Epidermal melanocyte (primary cell): ENCODE measurements around the gene TIMM17B.
A peak's percentile ranks its signal among the peaks of the same experiment; 100 is the strongest.

Experiments
- DNase-seq: peaks from one replicate; pipeline ENCODE4 v3.0.0; 2011; ENCODE audit warnings: low spot score; ENCODE audit not compliant: insufficient read length

TIMM17B gene

DNA sequence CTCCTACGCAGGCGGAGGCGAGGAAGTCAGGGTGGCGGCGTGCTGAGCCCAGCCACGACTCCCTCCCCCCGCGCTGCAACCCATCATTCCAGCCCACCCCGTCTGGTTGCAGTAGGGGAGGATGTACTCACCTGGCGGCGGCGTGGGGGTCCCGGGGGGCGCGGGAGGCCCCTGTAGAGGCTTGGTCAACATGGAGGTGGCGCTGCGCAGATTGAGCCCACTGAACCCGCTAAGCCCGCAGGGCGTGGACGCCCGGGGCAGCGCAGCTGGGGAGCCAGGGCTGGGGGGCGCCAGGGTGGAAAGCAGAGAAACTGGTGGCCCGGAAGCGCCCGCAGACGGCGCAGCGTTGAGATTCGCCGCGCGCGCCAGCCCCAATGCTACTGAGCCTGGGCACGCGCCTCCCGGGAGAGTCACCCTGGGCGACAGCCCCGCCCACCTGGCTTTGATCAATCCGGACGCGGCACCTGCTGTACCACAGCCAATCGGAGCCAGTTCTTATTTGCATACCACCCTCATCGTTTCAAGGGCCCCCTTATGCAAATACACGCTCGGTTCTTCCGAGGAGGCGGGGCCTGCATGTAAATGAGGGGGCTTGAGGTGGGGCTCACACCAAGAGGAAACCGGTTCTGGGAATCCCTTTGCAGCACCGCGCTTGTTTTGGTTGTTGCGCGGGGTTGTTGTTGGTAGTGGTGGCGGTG, 21.2 kb upstream of the TIMM17B start, which contains the start of gene PIM2:
Gene PIM2 (minus strand): TSS at position 382 of the 698 bp plus-strand sequence. CDS start 190 bp downstream, at position 192.
- peak; percentile 67 for DNase-seq

DNA sequence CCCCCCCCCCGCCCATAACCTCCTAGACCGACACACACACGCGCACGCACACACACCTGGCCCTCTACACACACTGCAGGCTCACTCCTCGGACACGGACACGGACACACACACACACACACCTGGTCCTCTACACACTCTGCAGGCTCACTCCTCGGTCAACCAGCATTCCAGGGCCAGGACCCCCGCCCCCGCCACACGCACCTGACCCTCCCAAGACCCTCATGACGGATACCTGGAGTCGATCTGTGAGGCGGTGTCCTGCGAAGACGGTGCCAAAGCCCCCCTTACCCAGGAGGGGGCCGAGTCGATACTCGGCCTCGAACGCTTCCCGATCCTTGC, 20.7 kb upstream of the TIMM17B start:
- no peak for DNase-seq

DNA sequence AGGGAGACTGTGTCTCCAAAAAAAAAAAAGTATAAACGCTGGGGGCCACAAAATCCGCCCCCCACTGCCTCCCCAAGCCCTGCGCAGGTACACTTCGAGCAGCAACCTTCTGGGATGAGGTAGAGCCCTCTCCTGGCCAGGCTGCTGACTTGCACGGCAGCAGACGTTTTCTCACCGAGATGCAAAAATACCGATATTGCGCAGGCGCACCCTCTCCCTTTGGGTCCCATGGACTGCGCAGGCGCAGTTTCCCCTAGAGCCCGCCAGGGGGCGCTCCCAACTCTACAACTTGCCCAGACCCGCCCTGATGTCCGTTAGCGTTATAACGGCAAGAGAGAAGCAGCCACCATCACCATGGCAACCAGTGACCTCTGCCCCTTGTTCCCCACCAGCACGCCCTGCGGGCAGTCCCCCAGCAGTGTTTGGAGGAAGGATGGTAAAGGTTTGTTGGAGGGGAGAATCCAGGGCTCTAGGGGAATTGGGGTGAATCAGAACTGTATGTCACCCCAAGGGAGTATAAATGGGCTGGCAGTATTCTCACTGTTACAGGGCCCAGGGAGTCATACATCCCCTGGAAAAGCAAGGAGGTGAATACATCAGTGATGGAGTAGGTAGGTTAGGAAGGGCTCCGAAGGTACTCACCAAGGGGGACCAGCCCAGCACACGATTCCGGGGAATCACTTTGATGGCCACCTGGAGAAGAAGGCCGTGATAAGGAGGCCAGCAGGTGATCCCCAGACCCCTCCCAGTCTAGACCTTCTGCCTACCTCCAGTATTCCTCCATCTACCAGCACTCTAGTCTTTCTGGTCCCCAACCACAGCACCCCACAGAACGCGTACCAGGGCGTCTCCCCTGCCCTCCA, 19.8 kb upstream of the TIMM17B start:
- peak; percentile 75 for DNase-seq

DNA sequence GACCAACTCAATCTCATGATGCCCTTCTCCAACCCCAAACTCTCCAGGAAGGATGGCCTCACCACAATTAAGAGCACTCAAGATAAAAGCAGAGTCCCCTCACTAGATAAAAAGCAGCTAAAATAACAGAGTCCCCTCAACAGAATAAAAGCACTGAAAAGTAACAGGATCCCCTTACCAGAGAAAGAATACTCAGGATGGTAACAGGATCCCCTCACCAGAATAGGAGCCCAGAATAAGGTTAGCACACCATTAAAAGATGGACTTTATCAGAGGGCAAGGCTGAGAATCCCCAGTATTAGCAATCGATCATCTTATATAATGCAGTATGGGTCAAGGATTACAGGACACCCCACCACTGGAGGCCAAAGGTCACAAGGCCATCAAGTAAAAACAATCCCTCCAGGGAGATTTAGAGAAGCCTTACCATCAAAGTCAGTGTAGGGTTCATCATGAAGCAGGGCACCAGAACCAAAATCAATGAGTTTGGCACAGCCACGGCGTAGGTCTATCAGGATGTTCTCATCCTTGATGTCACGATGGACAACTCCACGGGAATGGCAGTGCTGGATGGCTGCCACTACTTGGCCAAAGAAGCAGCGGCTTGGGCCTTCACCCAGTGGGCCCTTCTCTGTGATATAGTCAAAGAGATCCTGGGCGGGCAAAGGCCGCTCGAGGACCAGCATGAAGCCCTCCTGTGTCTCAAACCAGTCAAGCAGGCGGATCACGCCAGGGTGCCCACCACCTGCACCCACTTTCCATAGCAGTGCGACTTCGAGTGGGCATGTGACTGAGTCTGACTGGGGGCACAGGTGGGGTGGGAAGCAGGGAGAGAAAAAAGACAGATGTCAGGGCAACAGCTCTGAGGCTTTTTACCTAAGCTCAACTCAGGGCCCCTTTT, 17.3 kb upstream of the TIMM17B start:
- DNase-seq = no peak

DNA sequence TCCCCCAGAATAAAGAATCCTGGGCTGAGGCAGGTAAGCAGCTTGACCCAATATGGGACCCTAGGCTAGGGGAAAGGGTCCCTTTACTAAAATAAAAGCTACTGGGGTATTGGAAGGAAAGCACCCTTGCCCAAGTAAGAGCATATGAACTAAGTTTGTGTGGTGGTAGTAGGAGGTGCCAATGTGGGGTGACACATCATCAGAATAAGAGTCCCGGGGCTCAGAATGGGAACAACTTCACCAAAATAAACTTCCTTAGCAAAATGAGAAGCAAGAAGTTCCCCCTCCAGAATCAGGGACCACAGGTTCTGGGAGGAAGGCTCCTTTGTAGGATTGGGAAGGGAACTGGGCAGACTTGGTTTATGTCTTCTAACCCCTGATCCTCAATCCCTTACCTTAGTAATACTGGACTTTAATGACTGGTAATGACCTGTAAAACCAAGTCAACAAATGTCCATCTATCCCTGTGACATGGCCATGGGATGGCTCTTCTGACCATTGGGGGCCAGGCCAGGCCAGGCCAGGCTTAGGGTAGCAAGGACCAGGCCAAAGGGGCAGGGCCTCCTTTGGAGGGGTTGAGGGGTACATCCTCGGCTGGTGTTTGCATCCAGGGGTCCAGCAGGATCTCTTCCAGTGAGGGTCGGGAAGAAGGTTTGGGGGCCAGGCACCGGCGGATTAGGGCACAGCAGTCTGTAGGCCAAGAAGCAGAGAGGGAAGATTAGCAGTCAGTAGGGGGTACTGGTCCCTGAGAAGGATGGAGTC, 16.2 kb upstream of the TIMM17B start:
- no peak for DNase-seq

DNA sequence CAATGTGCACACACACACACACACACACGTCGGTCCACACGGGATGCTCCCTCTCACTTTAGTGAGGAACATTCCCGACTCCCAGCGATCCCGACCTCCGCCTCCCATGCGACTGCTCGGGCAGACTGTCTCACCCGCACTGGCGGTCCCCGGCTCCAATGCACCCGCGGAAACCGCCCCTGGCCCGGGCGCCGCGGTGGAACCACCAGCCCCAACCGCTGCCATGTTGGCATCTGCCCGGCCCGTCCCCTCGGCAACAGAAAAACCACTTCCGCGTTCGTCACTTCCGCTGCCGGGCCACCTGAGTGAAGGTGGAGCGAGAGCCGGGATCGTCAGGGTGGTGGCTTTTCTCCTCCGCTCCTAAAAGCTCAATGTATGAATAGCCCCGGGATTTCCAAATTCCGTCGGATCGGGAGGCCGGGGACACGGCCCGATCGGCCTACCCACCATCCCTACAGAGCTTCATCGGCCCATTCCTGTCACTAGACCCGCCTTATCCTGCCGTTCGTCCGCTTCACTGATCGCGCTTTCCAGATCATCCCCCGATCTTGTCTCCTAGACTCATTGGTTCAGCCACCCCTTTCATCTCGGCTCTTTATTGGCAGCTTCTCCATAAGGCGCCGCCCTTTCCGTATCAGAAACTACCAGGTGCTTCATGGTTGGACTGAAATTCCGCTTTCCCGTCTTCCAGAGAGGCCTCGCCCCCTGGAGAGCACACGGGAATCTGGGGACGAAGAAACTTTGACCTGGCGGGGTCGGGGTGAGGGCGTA, 14.0 kb upstream of the TIMM17B start, which contains the start of gene SLC35A2:
Gene SLC35A2 (minus strand): TSS at position 235 of the 771 bp plus-strand sequence. CDS start 10 bp downstream, at position 225.
- peak; percentile 64 for DNase-seq

DNA sequence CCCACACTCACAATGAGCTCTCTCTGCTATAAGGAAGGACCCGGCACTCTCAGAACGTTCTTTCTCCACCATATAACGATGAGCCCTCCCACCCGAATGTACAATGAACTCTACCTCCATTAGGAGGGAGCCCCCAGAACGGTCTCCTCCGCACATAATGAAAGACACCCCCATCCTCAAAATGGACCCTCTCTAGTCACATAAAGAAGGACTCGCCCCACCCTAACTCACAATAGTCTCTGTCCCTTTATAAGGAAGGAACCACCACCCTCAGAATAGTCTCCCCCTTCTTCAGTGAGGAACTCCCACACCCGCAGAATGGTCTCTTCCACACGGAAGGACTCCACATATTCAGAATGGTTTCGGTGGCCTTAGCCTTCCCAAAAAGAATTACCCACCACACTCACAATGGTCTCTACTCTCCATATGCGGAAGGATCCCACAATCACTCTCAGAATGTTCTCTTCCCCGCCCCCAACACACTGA, 13.4 kb upstream of the TIMM17B start:
- peak; percentile 16 for DNase-seq

DNA sequence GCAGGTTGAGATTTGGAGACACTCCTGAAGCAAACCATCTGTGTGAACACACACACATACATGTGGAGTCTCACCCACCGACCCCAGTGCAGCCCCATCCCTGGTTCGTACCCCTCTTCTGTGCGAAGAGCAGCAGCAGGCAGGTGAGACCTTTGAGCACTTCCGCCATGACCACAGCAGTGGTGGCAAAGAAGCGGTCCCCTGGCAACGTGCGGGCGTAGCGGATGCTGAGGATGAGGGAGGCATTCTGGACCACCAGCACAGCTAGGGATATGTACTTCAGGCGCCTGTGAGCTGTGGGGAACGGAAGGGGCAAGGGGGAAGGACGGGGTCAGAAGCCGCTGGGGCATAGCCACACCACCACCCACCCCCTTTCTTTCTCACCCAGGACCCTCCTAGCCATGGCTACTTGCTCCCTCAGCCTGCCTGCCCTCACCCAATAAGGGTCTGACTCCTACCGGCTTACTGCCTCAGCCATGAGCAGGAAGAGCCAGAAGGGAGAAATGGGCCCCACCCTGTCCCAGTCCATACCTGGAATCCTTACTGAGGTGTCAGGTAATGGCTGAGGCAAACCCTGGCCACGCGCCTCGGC, 12.2 kb upstream of the TIMM17B start:
- no peak for DNase-seq

DNA sequence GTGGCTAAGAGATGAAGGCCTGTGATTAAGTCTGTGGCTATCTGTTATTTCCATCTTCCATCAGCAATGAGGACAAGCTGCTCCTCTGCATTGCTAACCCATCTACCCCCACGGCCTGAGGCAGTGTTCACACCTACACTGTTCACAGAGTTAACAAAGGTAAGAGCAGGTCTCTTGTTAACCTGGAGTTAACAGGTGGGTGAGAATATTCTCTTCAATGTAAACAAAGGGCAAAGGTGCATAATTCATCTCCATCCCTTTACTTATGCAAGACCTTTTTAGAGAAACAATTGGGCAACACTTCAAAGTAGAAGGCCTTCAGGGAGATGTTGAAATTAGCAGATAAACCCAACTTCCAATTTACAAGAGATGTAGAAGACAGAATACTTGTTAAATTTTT, 11.0 kb upstream of the TIMM17B start:
- no peak for DNase-seq

DNA sequence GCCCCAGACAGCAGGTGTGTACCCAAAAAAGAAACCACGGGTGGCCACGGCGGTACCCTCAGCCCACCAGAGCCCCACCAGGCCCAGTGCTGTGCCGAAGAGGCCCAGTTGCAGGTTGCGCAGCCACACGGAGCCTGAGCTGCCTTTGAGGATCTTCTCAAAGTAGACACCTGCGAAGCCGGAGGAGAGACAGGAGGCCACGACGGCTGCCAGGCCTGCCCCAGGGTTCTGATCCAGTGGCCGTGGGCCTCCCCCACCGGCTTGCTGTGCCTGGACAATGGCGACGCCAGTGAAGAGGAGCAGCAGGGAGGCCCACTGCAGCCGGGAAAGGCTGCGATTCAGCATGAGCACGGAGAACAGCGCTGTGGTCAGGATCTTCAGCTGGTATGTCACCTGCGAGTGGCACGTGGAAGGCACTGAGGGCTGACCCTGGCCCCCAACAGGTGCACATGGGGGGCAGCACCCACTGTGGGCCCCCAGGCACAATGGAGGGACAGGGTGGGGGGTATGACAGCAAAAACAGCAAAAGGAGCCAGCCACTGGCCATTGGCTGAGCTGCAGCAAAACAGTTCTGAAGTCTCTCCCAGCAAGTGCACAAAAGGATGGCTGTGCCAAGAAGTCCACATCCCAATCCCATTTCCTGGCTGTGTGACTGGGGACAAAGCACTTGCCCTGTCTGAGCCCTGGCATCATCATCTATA, 7.7 kb upstream of the TIMM17B start:
- DNase-seq = no peak

DNA sequence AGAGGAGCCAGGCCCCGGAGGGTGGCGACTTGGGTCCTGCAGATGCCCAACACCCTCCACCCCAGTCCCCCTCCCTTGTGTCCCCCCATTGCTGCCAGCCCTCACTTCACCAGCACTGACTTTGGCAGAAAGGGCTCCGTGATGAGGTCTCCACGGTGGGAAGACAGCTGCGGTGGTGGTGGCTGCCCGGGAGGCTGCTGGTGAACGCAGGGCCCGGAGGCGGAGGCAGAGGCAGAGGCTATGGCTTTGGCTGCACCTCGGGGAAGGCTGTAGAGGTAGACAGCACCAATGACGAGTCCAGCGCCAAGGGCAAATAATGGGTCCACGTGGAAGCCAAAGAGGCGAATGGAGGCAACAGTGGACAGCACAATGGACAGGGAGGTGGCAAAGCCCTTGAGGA, 7.1 kb upstream of the TIMM17B start:
- DNase-seq = no peak

DNA sequence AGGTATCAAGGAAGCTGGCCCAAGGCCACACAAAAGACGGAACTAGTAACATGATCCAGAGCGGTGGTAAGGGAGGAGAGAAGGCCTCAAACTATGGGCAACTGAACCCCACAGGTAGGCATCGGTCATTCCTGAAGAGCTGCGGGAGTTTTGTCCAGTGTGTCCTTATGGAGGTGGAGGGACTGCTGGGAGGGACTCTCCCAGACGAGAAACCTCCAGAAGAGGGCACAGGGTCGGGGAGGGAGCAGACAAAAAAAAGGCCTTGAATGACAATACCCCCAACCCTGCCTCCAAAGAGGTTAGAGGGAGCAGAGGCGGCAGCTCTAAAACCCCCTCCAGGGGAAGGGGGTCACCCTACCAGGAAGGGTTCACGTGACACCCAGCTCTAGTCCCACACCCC, 6.6 kb upstream of the TIMM17B start:
- no peak for DNase-seq

DNA sequence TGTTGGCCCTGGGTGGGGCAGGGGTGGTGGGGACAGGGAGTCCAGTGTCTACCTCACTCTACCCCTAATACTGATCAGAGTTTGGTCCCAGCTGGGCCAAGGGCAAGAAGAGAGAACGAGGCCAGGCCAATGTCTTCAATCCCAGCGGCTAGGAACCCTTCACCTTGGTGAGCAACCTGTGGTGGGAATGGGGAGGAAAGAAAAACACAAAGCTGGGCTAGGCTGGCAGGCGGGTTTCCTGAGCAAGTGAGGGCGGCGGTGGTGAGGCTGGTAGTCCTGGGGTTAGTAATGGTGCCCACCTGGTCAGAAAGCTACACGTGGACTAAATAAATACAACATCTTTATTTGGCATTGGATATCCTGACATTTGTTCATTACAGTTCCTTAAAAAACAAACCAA, 5.7 kb upstream of the TIMM17B start:
- DNase-seq = no peak

DNA sequence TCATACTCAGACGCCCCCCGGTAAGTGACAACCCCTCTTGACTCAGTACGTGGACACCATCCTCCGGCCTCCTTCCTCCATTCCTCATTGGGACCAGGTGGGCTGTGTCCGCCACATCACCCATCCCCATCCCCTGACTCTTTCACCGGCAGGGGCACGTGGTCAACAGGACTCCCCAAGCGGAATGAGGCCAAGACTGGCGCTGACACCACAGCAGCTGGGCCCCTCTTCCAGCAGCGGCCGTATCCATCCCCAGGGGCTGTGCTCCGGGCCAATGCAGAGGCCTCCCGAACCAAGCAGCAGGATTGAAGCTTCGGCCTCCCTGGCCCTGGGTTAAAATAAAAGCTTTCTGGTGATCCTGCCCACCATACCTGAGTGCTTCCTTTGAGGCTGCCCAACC, 5.2 kb upstream of the TIMM17B start:
- DNase-seq = no peak

DNA sequence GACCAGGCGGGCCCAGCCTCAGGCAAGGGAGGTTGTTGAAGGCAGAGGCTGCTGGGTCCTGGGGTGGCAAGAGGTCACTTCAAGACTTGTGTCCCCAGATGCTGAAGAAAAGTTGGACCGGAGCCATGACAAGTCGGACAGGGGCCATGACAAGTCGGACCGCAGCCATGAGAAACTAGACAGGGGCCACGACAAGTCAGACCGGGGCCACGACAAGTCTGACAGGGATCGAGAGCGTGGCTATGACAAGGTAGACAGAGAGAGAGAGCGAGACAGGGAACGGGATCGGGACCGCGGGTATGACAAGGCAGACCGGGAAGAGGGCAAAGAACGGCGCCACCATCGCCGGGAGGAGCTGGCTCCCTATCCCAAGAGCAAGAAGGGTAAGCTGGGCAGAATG, 4.6 kb upstream of the TIMM17B start:
- DNase-seq = no peak

DNA sequence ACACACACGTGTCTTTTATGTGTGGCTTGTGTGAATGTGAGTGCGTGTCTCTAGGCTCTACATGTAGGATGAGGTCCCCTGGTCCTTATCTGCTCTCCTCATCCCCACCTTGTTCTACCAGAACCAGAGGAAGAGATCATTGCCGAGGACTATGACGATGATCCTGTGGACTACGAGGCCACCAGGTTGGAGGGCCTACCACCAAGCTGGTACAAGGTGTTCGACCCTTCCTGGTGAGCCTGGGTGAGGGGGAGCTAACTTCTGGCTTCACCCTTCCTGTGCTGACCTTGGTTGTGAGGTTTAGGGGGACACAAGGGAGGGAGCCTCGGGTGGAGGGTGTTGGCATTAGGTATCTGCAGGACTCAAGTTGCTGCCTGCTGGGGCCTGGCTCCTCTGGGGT, 3.5 kb upstream of the TIMM17B start:
- DNase-seq = no peak

DNA sequence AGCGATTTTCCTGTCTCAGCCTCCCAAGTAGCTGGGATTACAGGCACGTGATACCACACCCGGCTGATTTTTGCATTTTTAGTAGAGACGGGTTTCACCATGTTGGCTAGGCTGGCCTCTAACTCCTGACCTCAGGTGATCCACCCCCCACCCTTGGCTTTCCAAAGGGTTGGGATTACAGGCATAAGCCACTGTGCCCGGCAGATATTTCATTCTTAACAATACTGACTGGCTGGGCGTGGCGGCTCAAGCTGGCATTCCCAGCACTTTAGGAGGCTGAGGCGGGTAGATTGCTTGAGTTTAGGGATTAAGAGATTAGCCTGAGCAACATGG, 1.5 kb upstream of the TIMM17B start:
- no peak for DNase-seq

DNA sequence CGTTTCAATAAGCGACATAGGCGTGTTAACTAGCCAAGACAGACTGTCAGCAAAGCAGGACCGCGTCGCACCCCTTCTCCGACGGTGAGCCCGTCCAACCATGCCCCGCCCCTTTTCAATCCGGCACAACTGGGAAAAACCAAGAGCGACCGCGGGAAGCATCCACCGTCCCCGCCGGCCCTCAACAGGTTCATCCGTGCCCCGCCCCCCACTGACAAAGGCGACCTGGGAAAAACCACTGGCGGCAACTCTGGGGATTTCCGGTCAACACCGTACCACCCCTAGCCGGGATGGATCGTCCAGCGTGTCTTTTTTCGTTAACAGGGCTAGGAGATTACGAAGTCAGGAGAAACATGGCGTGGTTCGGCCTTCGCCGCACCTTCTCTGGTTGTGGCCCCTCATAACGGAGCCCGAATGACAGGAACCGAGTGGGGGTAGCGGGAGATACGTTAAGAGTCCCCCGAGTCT, 377 bp downstream of the TIMM17B start:
- peak; percentile 45 for DNase-seq

DNA sequence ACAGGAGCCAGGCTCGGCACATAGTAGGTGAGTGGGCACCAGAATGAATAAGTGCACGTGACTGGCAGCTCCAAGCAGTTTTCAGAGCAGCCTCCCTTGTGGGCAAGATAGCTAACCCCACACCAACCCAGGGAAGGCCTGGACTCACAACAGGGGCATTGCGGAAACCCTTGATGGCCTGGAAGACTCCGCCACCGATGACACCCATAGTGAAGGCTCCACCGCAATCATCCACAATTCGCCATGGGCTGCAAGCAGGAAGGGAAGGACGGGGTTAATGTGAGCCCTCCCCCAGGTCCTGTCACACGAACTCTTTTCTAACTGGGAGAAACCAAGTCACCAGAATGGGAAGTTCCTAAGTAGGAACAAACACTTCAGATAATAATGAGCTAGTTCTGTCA, 957 bp downstream of the TIMM17B start:
- no peak for DNase-seq
